ENCODE data around the gene CCSER1.
"Not testable (repeated sequence)": the region's sequence is repeated elsewhere in the genome, so short reads cannot be mapped to it uniquely, and the experiment has no call there.

CCSER1 gene

DNA sequence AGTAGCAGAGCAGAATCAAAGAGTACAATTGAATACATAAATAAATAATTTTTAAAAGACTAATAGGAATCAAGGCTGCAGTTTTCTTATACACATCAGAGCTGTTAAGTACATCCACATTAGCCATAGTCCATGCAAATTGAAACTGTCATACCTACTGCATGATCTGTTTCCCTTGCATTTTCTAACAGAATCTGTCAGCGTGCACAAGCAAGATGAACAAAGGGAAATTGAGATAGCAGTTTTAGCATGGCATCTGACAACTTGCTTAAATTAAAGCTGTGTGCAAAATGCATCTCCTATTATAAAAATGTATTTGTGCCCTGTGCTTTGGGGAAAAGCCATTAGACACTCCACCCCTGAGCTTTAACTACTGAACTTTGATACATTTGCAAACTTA, 1473.1 kb downstream of the CCSER1 start:
- H3K27ac ChIP-seq (ENCODE audit: low read length): no peak overlapping the region

DNA sequence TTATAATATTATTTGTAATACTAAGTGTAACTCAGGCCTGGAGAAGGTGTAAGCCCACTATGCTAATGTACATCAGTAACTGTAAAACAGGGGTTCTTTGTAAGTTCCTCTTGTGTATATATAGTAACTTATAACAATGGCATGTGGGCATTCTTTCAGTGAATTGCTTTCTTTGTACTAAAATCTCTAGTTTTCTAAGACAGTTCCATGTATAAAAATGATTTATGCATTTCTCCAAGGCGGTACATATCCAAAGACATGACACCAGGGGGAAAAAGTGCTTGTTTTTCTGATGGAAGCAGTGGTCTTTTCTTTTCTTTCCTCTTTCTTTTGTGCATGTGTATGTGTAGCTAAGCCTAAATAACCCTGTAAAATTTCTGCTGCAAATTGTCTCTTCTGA, 1474.2 kb downstream of the CCSER1 start:
- Histone ChIP-seq H3K4me3 (ENCODE audit: low read depth in 1 of 2, low read length in 2 of 2) (no peak overlapping the region), H3K36me3 (ENCODE audit: control insufficient read depth in 1 of 2, insufficient read depth in 2 of 2, low read length in 2 of 2) (no peaks in the 10 kb centered on the region), H3K27ac (ENCODE audit: low read length) (no peak overlapping the region), H3K27me3 (ENCODE audit: low read depth, low read length) (no peaks in the 10 kb centered on the region), H3K4me1 (ENCODE audit: control insufficient read depth in 1 of 2, insufficient read depth in 2 of 2, low read length in 2 of 2) (no peaks in the 10 kb centered on the region), H3K9me3 (ENCODE audit: control insufficient read depth in 1 of 2, low read length in 2 of 2) (no peaks in the 10 kb centered on the region)

More for the DNA sequence above, 1473.1 kb downstream of the CCSER1 start:
- Histone ChIP-seq H3K4me3 (ENCODE audit: low read depth in 1 of 2, low read length in 2 of 2) (no peak overlapping the region), H3K4me1 (ENCODE audit: control insufficient read depth in 1 of 2, insufficient read depth in 2 of 2, low read length in 2 of 2) (no peaks in the 10 kb centered on the region), H3K9me3 (ENCODE audit: control insufficient read depth in 1 of 2, low read length in 2 of 2) (no peaks in the 10 kb centered on the region), H3K36me3 (ENCODE audit: control insufficient read depth in 1 of 2, insufficient read depth in 2 of 2, low read length in 2 of 2) (no peaks in the 10 kb centered on the region), H3K27me3 (ENCODE audit: low read depth, low read length) (no peaks in the 10 kb centered on the region)

DNA sequence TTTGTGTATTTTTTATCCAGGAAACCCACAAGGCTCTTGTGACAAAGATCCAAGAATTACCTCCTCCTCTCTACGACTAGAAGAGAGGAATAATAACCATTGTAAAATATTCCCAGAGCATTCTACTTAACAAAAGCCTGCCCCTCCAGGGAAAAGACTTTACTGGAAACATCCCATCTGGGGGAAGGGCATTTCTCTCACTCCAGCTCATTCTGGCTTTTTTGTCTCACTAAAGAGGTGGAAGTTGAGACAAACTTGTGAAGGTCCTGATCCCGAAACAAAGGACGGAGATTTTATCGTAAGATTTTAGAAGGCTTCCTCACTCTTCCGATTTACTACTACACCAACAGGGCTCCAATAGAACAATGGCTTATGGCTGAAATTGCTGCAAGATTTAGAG, 1484.6 kb downstream of the CCSER1 start:
- H3K4me1 ChIP-seq (ENCODE audit: control insufficient read depth in 1 of 2, insufficient read depth in 2 of 2, low read length in 2 of 2): no peaks in the 10 kb centered on the region
- no peaks in the 10 kb centered on the region for H3K36me3 ChIP-seq (ENCODE audit: control insufficient read depth in 1 of 2, insufficient read depth in 2 of 2, low read length in 2 of 2)
- no peak overlapping the region for H3K4me3 ChIP-seq (ENCODE audit: low read depth in 1 of 2, low read length in 2 of 2)
- H3K27me3 ChIP-seq (ENCODE audit: low read depth, low read length): no peaks in the 10 kb centered on the region
- no peak overlapping the region for H3K27ac ChIP-seq (ENCODE audit: low read length)
- H3K9me3 ChIP-seq (ENCODE audit: control insufficient read depth in 1 of 2, low read length in 2 of 2): no peaks in the 10 kb centered on the region

DNA sequence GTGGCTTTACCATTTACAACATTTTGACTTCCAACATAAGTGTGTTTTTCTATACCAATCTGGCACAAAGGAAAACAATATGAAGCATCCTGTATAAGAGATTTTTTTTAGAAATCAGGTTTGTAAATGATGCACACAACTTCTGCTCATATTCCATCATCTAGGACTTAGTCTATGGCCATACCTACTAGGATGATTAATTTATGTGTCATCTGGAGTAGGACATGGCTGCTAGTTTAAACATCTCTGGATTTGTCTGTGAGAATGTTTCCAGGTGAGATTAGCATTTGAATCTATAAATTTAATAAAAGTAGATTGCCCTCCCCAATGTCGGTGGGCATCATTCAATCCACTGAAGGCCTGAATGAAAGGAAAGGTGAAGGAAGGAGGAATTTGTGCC, 1493.8 kb downstream of the CCSER1 start:
- Histone ChIP-seq H3K4me1 (ENCODE audit: control insufficient read depth in 1 of 2, insufficient read depth in 2 of 2, low read length in 2 of 2) (no peaks in the 10 kb centered on the region), H3K27ac (ENCODE audit: low read length) (no peak overlapping the region), H3K4me3 (ENCODE audit: low read depth in 1 of 2, low read length in 2 of 2) (no peak overlapping the region), H3K27me3 (ENCODE audit: low read depth, low read length) (no peaks in the 10 kb centered on the region), H3K9me3 (ENCODE audit: control insufficient read depth in 1 of 2, low read length in 2 of 2) (no peaks in the 10 kb centered on the region), H3K36me3 (ENCODE audit: control insufficient read depth in 1 of 2, insufficient read depth in 2 of 2, low read length in 2 of 2) (no peaks in the 10 kb centered on the region)

DNA sequence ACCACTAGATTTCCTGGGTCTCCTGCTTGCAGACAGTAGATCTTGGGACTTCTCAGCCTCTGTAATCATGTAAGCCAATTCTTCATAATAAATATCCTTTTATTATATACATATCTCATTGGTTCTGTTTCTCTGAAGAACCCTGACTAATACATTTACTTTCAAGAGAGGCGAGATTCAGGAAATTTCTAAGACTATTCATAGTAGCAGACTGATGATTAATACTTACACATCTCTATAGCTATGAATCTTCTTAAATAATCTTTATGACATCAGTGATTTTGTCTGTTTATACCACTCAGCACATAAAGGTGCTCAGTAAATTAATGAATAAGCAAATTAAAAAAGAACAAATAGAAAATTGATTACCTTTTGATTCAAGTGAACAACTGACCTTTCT, 1494.3 kb downstream of the CCSER1 start:
- Histone ChIP-seq H3K9me3 (ENCODE audit: control insufficient read depth in 1 of 2, low read length in 2 of 2) (no peaks in the 10 kb centered on the region), H3K36me3 (ENCODE audit: control insufficient read depth in 1 of 2, insufficient read depth in 2 of 2, low read length in 2 of 2) (no peaks in the 10 kb centered on the region), H3K27ac (ENCODE audit: low read length) (no peak overlapping the region), H3K4me1 (ENCODE audit: control insufficient read depth in 1 of 2, insufficient read depth in 2 of 2, low read length in 2 of 2) (no peaks in the 10 kb centered on the region), H3K27me3 (ENCODE audit: low read depth, low read length) (no peaks in the 10 kb centered on the region), H3K4me3 (ENCODE audit: low read depth in 1 of 2, low read length in 2 of 2) (no peak overlapping the region)

DNA sequence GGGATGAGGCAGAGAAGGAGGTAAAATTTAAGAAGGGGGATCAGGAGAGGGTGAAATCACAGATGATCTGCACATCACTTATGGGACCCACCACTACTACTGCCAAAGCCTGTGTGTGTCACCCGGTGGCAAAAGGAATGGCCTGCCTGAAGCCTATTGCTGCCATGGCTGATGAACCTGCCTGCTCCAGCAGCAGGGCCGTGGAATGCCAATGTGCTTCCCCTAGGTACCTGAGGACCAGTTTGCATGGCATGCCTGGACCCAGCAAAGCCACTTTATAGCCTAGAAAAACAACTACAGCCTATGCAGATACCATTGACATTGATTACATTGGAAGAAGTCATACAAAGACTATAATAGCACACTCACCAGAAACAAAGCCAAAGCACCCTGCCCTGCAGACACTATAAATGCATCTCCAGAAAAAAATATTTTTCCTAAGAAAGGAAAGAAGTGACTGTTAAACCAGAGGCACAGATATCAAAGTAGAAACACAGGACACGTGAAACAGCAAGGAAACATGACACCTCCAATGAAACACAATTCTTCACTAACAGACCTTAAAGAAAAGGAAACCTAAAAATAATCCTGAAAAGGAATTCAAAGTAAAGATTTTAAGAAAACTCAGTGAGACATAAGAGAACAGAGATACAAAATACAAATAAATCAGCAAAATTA, 1495.9 kb downstream of the CCSER1 start:
- Histone ChIP-seq H3K36me3 (ENCODE audit: control insufficient read depth in 1 of 2, insufficient read depth in 2 of 2, low read length in 2 of 2) (no peaks in the 10 kb centered on the region), H3K4me1 (ENCODE audit: control insufficient read depth in 1 of 2, insufficient read depth in 2 of 2, low read length in 2 of 2) (no peaks in the 10 kb centered on the region), H3K27me3 (ENCODE audit: low read depth, low read length) (no peaks in the 10 kb centered on the region), H3K9me3 (ENCODE audit: control insufficient read depth in 1 of 2, low read length in 2 of 2) (no peaks in the 10 kb centered on the region), H3K27ac (ENCODE audit: low read length) (no peak overlapping the region), H3K4me3 (ENCODE audit: low read depth in 1 of 2, low read length in 2 of 2) (no peak overlapping the region)

DNA sequence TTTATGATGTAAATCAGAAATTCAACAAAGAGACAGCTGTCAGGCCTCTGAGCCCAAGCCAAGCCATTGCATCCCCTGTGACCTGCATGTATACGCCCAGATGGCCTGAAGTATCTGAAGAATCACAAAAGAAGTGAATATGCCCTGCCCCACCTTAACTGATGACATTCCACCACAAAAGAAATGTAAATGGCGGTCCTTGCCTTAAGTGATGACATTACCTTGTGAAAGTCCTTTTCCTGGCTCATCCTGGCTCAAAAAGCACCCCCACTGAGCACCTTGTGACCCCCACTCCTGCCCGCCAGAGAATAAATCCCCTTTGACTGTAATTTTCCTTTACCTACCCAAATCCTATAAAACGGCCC, 1496.4 kb downstream of the CCSER1 start:
- not testable (repeated sequence) for H3K4me1 ChIP-seq (ENCODE audit: control insufficient read depth in 1 of 2, insufficient read depth in 2 of 2, low read length in 2 of 2); H3K36me3 ChIP-seq (ENCODE audit: control insufficient read depth in 1 of 2, insufficient read depth in 2 of 2, low read length in 2 of 2); H3K9me3 ChIP-seq (ENCODE audit: control insufficient read depth in 1 of 2, low read length in 2 of 2); H3K27ac ChIP-seq (ENCODE audit: low read length); H3K27me3 ChIP-seq (ENCODE audit: low read depth, low read length); H3K4me3 ChIP-seq (ENCODE audit: low read depth in 1 of 2, low read length in 2 of 2)

DNA sequence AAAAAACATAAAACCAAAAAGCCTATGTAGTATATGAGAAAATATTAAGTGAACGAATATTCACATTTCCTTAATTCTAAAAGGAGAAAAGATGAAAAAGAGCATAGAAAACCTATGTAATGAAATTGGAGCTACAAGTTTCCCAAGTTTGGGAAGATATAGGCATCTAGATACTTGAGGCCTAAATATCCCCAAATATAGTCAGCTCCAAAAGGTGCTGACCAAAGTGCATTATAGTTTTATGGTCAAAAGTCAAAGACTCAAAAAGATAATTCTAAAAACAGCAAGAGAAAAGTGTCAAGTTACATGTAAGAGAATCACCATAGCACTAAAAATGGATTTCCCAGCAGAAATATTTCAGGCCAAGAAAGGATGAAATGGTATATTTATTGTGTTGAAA, 1502.9 kb downstream of the CCSER1 start:
- Histone ChIP-seq H3K4me3 (ENCODE audit: low read depth in 1 of 2, low read length in 2 of 2) (no peak overlapping the region), H3K27ac (ENCODE audit: low read length) (no peak overlapping the region), H3K27me3 (ENCODE audit: low read depth, low read length) (no peaks in the 10 kb centered on the region), H3K36me3 (ENCODE audit: control insufficient read depth in 1 of 2, insufficient read depth in 2 of 2, low read length in 2 of 2) (no peaks in the 10 kb centered on the region), H3K4me1 (ENCODE audit: control insufficient read depth in 1 of 2, insufficient read depth in 2 of 2, low read length in 2 of 2) (no peaks in the 10 kb centered on the region), H3K9me3 (ENCODE audit: control insufficient read depth in 1 of 2, low read length in 2 of 2) (no peaks in the 10 kb centered on the region)

DNA sequence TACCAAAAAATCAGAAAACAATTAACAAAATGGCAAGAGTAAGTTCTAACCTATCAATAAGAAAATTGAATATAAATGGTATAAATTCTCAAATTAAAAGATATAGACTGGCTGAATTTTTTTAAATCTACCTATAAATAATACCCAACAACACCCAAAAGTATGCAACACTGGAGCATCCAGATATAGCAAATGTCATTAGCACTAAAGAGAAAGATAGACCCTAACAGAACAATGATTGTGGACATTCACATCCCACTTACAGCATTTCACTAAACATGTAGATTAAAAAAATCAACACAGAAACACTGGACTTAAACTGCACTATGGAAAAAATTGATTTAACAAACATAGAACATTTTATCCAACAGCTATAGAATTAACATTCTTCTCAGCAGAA, 1503.6 kb downstream of the CCSER1 start:
- no peaks in the 10 kb centered on the region for H3K4me1 ChIP-seq (ENCODE audit: control insufficient read depth in 1 of 2, insufficient read depth in 2 of 2, low read length in 2 of 2)
- no peaks in the 10 kb centered on the region for H3K9me3 ChIP-seq (ENCODE audit: control insufficient read depth in 1 of 2, low read length in 2 of 2)
- no peaks in the 10 kb centered on the region for H3K36me3 ChIP-seq (ENCODE audit: control insufficient read depth in 1 of 2, insufficient read depth in 2 of 2, low read length in 2 of 2)
- H3K4me3 ChIP-seq (ENCODE audit: low read depth in 1 of 2, low read length in 2 of 2): no peak overlapping the region
- no peaks in the 10 kb centered on the region for H3K27me3 ChIP-seq (ENCODE audit: low read depth, low read length)
- no peak overlapping the region for H3K27ac ChIP-seq (ENCODE audit: low read length)

DNA sequence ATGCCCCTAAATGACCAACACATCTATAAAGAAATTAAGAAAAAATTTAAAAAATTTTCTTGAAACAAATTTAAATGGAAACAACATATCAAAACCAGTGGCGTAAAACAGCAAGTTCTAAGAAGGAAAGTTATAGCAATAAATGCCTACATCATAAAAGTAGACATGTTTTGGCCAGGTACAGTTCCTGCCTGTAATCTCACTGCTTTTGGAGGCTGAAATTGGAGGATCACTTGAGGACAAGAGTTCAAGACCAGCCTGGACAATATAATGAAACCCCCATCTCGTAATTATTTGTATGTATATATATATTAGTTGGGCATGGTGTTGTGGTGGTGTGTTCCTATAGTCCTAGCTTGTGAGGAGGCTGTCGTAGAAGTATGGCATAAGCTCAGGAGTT, 1504.1 kb downstream of the CCSER1 start:
- H3K36me3 ChIP-seq (ENCODE audit: control insufficient read depth in 1 of 2, insufficient read depth in 2 of 2, low read length in 2 of 2): no peaks in the 10 kb centered on the region
- H3K9me3 ChIP-seq (ENCODE audit: control insufficient read depth in 1 of 2, low read length in 2 of 2): no peaks in the 10 kb centered on the region
- H3K4me1 ChIP-seq (ENCODE audit: control insufficient read depth in 1 of 2, insufficient read depth in 2 of 2, low read length in 2 of 2): no peaks in the 10 kb centered on the region
- H3K27me3 ChIP-seq (ENCODE audit: low read depth, low read length): no peaks in the 10 kb centered on the region
- no peak overlapping the region for H3K27ac ChIP-seq (ENCODE audit: low read length)
- no peak overlapping the region for H3K4me3 ChIP-seq (ENCODE audit: low read depth in 1 of 2, low read length in 2 of 2)

DNA sequence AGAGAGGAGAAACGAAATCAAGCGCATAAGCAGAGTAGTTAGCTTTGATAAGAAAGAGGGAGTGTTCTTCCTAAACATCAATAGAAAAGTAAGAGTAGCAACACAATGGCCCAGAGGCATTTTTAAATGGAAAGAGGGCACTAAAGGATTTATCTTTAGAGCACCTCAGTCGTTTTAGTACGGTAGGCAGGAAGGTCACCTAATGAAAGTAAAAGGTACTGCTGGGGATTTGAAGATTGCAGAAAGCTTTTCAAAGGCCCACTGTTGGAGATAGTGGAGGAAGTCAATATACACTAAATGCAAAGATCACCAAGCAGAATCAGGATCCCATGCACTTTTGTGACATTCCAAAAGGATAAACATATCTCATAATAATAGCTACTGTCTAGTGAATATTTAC, 1508.9 kb downstream of the CCSER1 start:
- Histone ChIP-seq H3K27ac (ENCODE audit: low read length) (no peak overlapping the region), H3K36me3 (ENCODE audit: control insufficient read depth in 1 of 2, insufficient read depth in 2 of 2, low read length in 2 of 2) (no peaks in the 10 kb centered on the region), H3K27me3 (ENCODE audit: low read depth, low read length) (no peaks in the 10 kb centered on the region), H3K4me1 (ENCODE audit: control insufficient read depth in 1 of 2, insufficient read depth in 2 of 2, low read length in 2 of 2) (no peaks in the 10 kb centered on the region), H3K9me3 (ENCODE audit: control insufficient read depth in 1 of 2, low read length in 2 of 2) (no peaks in the 10 kb centered on the region), H3K4me3 (ENCODE audit: low read depth in 1 of 2, low read length in 2 of 2) (no peak overlapping the region)
